CD4-positive, alpha-beta T cell treated with Interleukin-12 subunit alpha and Interleukin-12 subunit beta, for 1 hour (primary cell): Measurements from ENCODE around the gene SAE1.
A peak's percentile ranks its signal among the peaks of the same experiment; 100 is the strongest.

Source experiments
- DNase-seq: peaks from one replicate; pipeline ENCODE4 v3.0.0-alpha.2; 2020

The SAE1 gene

GRCh38 chr19:47225746-47226425 lies 95.3 kb downstream of the SAE1 start:
- peak; percentile 93 for DNase-seq

GRCh38 chr19:47226426-47227351 lies 96.1 kb downstream of the SAE1 start:
- peak; percentile 76 for DNase-seq

GRCh38 chr19:47227352-47228167 lies 96.9 kb downstream of the SAE1 start:
- DNase-seq, result peak; percentile 72

GRCh38 chr19:47228168-47228936 lies 97.7 kb downstream of the SAE1 start:
- peak; percentile 63 for DNase-seq

GRCh38 chr19:47228937-47229675 lies 98.5 kb downstream of the SAE1 start:
- peak; percentile 73 for DNase-seq

- peak; percentile 40 for DNase-seq
Observed at GRCh38 chr19:47229676-47230053, 99.0 kb downstream of the SAE1 start.

- DNase-seq, result peak; percentile 90
Observed at GRCh38 chr19:47230054-47230920, 99.7 kb downstream of the SAE1 start.

GRCh38 chr19:47230921-47231214 lies 100.2 kb downstream of the SAE1 start, which contains the start of gene BBC3:
BBC3 (minus strand) TSS chr19:47231199; CDS start chr19:47228431, 2,768 bp downstream.
- DNase-seq, result no peak

GRCh38 chr19:47231215-47232054 lies 100.8 kb downstream of the SAE1 start:
- DNase-seq, result peak; percentile 95

- DNase-seq, result no peak
Observed at GRCh38 chr19:47232422-47233211, 102.0 kb downstream of the SAE1 start.

GRCh38 chr19:47236072-47236675 lies 105.5 kb downstream of the SAE1 start:
- DNase-seq, result no peak

GRCh38 chr19:47239152-47239551 lies 108.5 kb downstream of the SAE1 start:
- DNase-seq, result peak; percentile 38

- peak; percentile 89 for DNase-seq
Observed at GRCh38 chr19:47239610-47240296, 109.1 kb downstream of the SAE1 start.

GRCh38 chr19:47240556-47240955 lies 109.9 kb downstream of the SAE1 start:
- DNase-seq, result no peak

GRCh38 chr19:47240996-47241918 lies 110.6 kb downstream of the SAE1 start:
- DNase-seq, result peak; percentile 94

- no peak for DNase-seq
Observed at GRCh38 chr19:47241919-47242577, 111.4 kb downstream of the SAE1 start.
